ENCODE results near the gene MAP3K13.

GRCh38 chr3:185328324-185329004 is 34.5 kb upstream of the MAP3K13 start:
- TF ChIP-seq CTCF (IDR thresholded peaks at IDR 0.05; ENCODE audit: insufficient read depth, low read depth, low read length) (no peak), EZH2 (IDR thresholded peaks at IDR 0.05; ENCODE audit: insufficient read depth, low read length) (no peak)

Data from astrocyte (in vitro differentiated cells and primary cell).